IMR-90 (cell line): ENCODE results near the gene GRPEL2.

Source experiments
- BHLHE40 ChIP-seq: fragments of 150-350 bp; IDR thresholded peaks from 2 replicates; pipeline ENCODE4 v1.6.1; 2016; ENCODE audit warnings: mild to moderate bottlenecking, low read depth, low read length
- CEBPB ChIP-seq: IDR thresholded peaks from 2 replicates; pipeline ENCODE4 v1.6.1; 2012; ENCODE audit warnings: low read depth, low read length, improper control_type of control experiment
- CHD1 ChIP-seq: IDR thresholded peaks from 2 replicates; pipeline ENCODE4 v1.6.1; 2012; ENCODE audit warnings: low read depth, low read length, improper control_type of control experiment
- ELK1 ChIP-seq: fragments of 150-350 bp; IDR thresholded peaks from 2 replicates; pipeline ENCODE4 v1.6.1; 2016; ENCODE audit warnings: low read depth, mild to moderate bottlenecking, low read length, moderate library complexity, borderline replicate concordance
- FOS ChIP-seq: fragments of 150-350 bp; IDR thresholded peaks from 2 replicates; pipeline ENCODE4 v1.6.1; 2016; ENCODE audit warnings: low read depth, low read length
- MAFK ChIP-seq: IDR thresholded peaks from 2 replicates; pipeline ENCODE4 v1.6.1; 2012; ENCODE audit warnings: low read depth, low read length, improper control_type of control experiment
- MXI1 ChIP-seq: IDR thresholded peaks from 2 replicates; pipeline ENCODE4 v1.6.1; 2012; ENCODE audit warnings: low read depth, mild to moderate bottlenecking, low read length, moderate library complexity, borderline replicate concordance
- NFE2L2 ChIP-seq: fragments of 150-350 bp; IDR thresholded peaks from 2 replicates; pipeline ENCODE4 v1.6.1; 2016; ENCODE audit warnings: low read depth, mild to moderate bottlenecking, low read length
- POLR2A ChIP-seq: IDR thresholded peaks from 2 replicates; pipeline ENCODE4 v1.6.1; 2012; ENCODE audit warnings: mild to moderate bottlenecking, low read depth, low read length
- RAD21 ChIP-seq: IDR thresholded peaks from 2 replicates; pipeline ENCODE4 v1.6.1; 2012; ENCODE audit warnings: low read length, improper control_type of control experiment
- RFX5 ChIP-seq: IDR thresholded peaks from 2 replicates; pipeline ENCODE4 v1.8.0; 2012; ENCODE audit warnings: low read depth, mild to moderate bottlenecking, low read length, moderate library complexity
- SMC3 ChIP-seq: fragments of 150-350 bp; IDR thresholded peaks from 2 replicates; pipeline ENCODE4 v1.6.1; 2016; ENCODE audit warnings: low read depth, mild to moderate bottlenecking, antibody characterized with exemption, low read length, moderate library complexity
- USF2 ChIP-seq: fragments of 150-350 bp; IDR thresholded peaks from 2 replicates; pipeline ENCODE4 v1.6.1; 2017; ENCODE audit warnings: mild to moderate bottlenecking, antibody characterized with exemption, low read length, low read depth
- TF ChIP-seq, protein P1 (sequence below): conservative IDR thresholded peaks from 2 replicates; pipeline ENCODE4 v1.5.1; 2012; ENCODE audit warnings: mild to moderate bottlenecking, low read depth, low read length, improper control_type of control experiment

GRCh38 chr5:149298842-149299404 lies 46.4 kb upstream of the GRPEL2 start:
- TF ChIP-seq, protein P1, sequence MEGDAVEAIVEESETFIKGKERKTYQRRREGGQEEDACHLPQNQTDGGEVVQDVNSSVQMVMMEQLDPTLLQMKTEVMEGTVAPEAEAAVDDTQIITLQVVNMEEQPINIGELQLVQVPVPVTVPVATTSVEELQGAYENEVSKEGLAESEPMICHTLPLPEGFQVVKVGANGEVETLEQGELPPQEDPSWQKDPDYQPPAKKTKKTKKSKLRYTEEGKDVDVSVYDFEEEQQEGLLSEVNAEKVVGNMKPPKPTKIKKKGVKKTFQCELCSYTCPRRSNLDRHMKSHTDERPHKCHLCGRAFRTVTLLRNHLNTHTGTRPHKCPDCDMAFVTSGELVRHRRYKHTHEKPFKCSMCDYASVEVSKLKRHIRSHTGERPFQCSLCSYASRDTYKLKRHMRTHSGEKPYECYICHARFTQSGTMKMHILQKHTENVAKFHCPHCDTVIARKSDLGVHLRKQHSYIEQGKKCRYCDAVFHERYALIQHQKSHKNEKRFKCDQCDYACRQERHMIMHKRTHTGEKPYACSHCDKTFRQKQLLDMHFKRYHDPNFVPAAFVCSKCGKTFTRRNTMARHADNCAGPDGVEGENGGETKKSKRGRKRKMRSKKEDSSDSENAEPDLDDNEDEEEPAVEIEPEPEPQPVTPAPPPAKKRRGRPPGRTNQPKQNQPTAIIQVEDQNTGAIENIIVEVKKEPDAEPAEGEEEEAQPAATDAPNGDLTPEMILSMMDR, result no peak
- TF ChIP-seq NFE2L2, result no peak
- TF ChIP-seq POLR2A, result no peak
- TF ChIP-seq USF2, result no peak
- no peak for TF ChIP-seq RAD21
- no peak for TF ChIP-seq ELK1
- TF ChIP-seq RFX5, result no peak
- TF ChIP-seq MXI1, result no peak
- TF ChIP-seq BHLHE40, result no peak
- TF ChIP-seq MAFK, result no peak
- TF ChIP-seq SMC3, result no peak
- no peak for TF ChIP-seq FOS
- no peak for TF ChIP-seq CHD1
- TF ChIP-seq CEBPB, result no peak
